ENCODE results near the gene CRABP2. TPM values are rescaled to one million over a fixed set of nuclear protein-coding genes. Genes with fewer than 3 reads are reported as not detected.
A peak's percentile ranks its signal among the peaks of the same experiment; 100 is the strongest.

CRABP2 gene
- total and polyA plus RNA-seq, 2 experiments from 2014 or later = 45.9 to 137 TPM

DNA sequence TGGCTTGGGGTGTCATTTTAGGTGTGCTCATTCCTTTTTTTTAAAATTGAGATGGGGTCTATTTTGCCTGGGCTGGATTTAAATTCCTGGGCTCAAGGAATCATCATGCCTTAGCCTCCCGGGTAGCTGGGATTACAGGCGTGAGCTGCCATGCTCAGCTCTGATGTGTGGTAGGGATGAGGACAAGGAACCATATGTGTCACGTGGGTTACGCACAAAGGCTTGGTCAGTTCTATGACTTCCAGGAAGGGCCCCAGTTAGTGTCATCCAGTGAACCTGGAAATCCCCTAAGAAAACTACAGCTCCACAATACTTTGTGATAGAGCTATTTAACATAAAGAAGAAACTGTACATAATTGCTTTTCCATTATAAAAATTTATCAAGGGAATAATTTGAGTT lies 16.2 kb upstream of the CRABP2 start (continued):
- TF ChIP-seq, protein P1, sequence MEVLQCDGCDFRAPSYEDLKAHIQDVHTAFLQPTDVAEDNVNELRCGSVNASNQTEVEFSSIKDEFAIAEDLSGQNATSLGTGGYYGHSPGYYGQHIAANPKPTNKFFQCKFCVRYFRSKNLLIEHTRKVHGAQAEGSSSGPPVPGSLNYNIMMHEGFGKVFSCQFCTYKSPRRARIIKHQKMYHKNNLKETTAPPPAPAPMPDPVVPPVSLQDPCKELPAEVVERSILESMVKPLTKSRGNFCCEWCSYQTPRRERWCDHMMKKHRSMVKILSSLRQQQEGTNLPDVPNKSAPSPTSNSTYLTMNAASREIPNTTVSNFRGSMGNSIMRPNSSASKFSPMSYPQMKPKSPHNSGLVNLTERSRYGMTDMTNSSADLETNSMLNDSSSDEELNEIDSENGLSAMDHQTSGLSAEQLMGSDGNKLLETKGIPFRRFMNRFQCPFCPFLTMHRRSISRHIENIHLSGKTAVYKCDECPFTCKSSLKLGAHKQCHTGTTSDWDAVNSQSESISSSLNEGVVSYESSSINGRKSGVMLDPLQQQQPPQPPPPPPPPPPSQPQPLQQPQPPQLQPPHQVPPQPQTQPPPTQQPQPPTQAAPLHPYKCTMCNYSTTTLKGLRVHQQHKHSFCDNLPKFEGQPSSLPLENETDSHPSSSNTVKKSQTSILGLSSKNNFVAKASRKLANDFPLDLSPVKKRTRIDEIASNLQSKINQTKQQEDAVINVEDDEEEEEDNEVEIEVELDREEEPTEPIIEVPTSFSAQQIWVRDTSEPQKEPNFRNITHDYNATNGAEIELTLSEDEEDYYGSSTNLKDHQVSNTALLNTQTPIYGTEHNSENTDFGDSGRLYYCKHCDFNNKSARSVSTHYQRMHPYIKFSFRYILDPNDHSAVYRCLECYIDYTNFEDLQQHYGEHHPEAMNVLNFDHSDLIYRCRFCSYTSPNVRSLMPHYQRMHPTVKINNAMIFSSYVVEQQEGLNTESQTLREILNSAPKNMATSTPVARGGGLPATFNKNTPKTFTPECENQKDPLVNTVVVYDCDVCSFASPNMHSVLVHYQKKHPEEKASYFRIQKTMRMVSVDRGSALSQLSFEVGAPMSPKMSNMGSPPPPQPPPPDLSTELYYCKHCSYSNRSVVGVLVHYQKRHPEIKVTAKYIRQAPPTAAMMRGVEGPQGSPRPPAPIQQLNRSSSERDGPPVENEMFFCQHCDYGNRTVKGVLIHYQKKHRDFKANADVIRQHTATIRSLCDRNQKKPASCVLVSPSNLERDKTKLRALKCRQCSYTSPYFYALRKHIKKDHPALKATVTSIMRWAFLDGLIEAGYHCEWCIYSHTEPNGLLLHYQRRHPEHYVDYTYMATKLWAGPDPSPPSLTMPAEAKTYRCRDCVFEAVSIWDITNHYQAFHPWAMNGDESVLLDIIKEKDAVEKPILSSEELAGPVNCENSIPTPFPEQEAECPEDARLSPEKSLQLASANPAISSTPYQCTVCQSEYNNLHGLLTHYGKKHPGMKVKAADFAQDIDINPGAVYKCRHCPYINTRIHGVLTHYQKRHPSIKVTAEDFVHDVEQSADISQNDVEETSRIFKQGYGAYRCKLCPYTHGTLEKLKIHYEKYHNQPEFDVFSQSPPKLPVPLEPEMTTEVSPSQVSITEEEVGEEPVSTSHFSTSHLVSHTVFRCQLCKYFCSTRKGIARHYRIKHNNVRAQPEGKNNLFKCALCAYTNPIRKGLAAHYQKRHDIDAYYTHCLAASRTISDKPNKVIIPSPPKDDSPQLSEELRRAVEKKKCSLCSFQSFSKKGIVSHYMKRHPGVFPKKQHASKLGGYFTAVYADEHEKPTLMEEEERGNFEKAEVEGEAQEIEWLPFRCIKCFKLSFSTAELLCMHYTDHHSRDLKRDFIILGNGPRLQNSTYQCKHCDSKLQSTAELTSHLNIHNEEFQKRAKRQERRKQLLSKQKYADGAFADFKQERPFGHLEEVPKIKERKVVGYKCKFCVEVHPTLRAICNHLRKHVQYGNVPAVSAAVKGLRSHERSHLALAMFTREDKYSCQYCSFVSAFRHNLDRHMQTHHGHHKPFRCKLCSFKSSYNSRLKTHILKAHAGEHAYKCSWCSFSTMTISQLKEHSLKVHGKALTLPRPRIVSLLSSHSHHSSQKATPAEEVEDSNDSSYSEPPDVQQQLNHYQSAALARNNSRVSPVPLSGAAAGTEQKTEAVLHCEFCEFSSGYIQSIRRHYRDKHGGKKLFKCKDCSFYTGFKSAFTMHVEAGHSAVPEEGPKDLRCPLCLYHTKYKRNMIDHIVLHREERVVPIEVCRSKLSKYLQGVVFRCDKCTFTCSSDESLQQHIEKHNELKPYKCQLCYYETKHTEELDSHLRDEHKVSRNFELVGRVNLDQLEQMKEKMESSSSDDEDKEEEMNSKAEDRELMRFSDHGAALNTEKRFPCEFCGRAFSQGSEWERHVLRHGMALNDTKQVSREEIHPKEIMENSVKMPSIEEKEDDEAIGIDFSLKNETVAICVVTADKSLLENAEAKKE (CRISPR knock-in tag; IDR thresholded peaks at IDR 0.05) = no peak
- TF ChIP-seq CREB1 (CRISPR knock-in tag; IDR thresholded peaks at IDR 0.05; ENCODE audit: low read depth) = no peak
- TF ChIP-seq EZH2 (IDR thresholded peaks at IDR 0.05; ENCODE audit: low read depth, unreplicated experiment) = no peak

DNA sequence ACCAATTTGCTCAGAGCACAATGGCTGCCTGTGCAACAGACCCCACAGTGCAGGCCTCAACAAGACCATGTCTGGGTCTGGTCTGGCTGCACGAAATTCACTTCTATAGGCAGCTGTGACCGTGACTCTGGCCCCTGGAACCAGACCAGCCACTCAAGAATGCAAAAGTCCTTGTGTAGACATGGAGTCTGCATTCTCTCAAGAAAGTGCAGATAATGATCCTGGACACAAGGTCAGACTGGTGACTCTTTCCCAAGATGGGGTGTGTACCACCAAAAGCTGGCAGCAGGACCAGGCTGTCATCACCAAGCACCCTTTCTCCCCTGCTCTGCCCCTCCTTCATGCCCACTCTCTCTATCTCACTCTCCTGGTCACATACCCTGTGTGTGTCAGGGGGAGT lies 15.7 kb upstream of the CRABP2 start:
- no peak for TF ChIP-seq ZNF114 (CRISPR knock-in tag; IDR thresholded peaks at IDR 0.05)
- Histone ChIP-seq H2AFZ (no peak overlapping the region), H3K27me3 (ENCODE audit: insufficient read depth) (no peaks in the 10 kb centered on the region), H3F3A (replicated peaks; ENCODE audit: low read depth) (peaks cover 19% of the 10 kb centered on the region), H3K27ac (ENCODE audit: low read depth) (no peak overlapping the region), H3K4me3 (no peak overlapping the region), H3K9me2 (ENCODE audit: insufficient read depth) (no peaks in the 10 kb centered on the region), H3K79me2 (replicated peaks; ENCODE audit: insufficient read depth) (peaks cover 40% of the 10 kb centered on the region), H3K36me3 (ENCODE audit: insufficient read depth) (peaks cover 24% of the 10 kb centered on the region), H4K20me1 (replicated peaks; ENCODE audit: insufficient read depth) (peaks cover 44% of the 10 kb centered on the region), H3K4me1 (ENCODE audit: insufficient read depth) (peaks cover 19% of the 10 kb centered on the region), H3K4me2 (no peak overlapping the region)
- DNase-seq (ENCODE audit: low spot score) = no peak
- H3K4me1 Mint-ChIP-seq = peaks cover 12% of the 10 kb centered on the region
- H3K36me3 Mint-ChIP-seq (ENCODE audit: low read depth) = peaks cover 46% of the 10 kb centered on the region
- ATAC-seq = no peak
- no peak overlapping the region for H3K27ac Mint-ChIP-seq
- H3K9me3 Mint-ChIP-seq = no peaks in the 10 kb centered on the region; the same call in 2 of the 3 replicates
- H3K27me3 Mint-ChIP-seq (ENCODE audit: insufficient read depth, low read depth, poor library complexity) = peaks cover 10% of the 10 kb centered on the region
- H3K4me3 Mint-ChIP-seq = no peak overlapping the region

DNA sequence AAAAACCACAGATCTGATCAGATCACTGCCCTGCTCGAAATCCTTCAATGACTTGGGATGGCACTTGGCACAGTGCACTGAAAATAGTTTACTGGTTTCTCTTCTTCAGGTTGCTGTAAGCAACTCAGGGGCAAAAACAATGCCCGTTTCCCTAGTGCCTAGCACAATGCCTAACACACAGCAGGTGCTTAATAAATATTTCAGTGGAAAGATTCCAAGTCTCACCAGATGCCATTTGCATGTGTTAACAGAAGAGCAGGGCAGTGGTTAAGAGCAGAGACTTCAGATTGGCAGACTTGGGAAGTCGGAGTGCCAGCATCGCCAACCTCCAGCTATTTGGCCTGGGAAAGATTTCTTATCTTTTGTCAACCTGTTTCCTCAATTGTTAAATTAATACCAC lies 12.0 kb upstream of the CRABP2 start:
- peaks cover 15% of the 10 kb centered on the region for H3K4me1 ChIP-seq (ENCODE audit: insufficient read depth)
- no peaks in the 10 kb centered on the region for H3K27me3 ChIP-seq (ENCODE audit: insufficient read depth)
- no peak for TF ChIP-seq EZH2phosphoT487 (IDR thresholded peaks at IDR 0.05; ENCODE audit: unreplicated experiment)
- H4K20me1 ChIP-seq (replicated peaks; ENCODE audit: insufficient read depth) = peaks cover 11% of the 10 kb centered on the region; the same call in 1 of the 2 replicates
- Mint-ChIP-seq H3K27ac (no peak overlapping the region), H3K4me3 (no peak overlapping the region; the same call in 2 of the 3 replicates), H3K9me3 (no peaks in the 10 kb centered on the region; the same call in 2 of the 3 replicates), H3K36me3 (ENCODE audit: low read depth) (peaks cover 23% of the 10 kb centered on the region; the same call in 2 of the 3 replicates), H3K4me1 (peaks cover 13% of the 10 kb centered on the region), H3K27me3 (ENCODE audit: insufficient read depth, low read depth, poor library complexity) (peaks cover 13% of the 10 kb centered on the region)
- H3K4me3 ChIP-seq = no peak overlapping the region
- no peaks in the 10 kb centered on the region for H3K9me2 ChIP-seq (ENCODE audit: insufficient read depth)
- 0 out of 2 replicates have a peak, but pooled peaks cover 5% of the 10 kb centered on the region for H3F3A ChIP-seq (replicated peaks; ENCODE audit: low read depth)
- DNase-seq (ENCODE audit: low spot score) = no peak
- H3K79me2 ChIP-seq (replicated peaks; ENCODE audit: insufficient read depth) = 0 out of 2 replicates have a peak, but pooled peaks cover 5% of the 10 kb centered on the region
- no peak overlapping the region for H2AFZ ChIP-seq
- H3K27ac ChIP-seq (ENCODE audit: low read depth) = no peak overlapping the region
- ATAC-seq = peak; percentile 34
- H3K4me2 ChIP-seq = no peak overlapping the region
- peaks cover 4% of the 10 kb centered on the region; the same call in 1 of the 2 replicates for H3K36me3 ChIP-seq (ENCODE audit: insufficient read depth)
